ENCODE data around the gene RET.

RET gene

DNA sequence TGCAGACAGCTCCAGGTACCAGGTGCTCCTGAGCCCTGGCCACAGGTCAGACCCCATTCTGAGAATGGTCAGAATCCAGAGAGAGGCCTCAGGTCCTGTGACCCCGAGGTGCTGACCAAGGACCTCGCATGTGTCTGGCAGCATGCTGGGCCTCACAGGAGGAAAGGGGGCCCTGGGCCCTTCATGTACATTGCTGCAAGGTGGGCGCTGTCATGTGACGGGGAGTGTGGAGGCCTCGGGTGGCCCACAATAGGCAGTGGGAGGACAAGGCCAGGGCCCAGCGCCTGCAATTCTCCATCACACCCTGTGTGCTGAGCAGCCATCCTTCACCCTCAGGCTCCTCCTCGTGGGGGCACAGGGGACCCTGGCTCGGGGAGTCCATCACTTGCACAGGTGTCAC lies 15.5 kb upstream of the RET start:
- in situ Hi-C loops (cut with MboI; ENCODE audit: low sequenced_read_pairs) = no loop called here

DNA sequence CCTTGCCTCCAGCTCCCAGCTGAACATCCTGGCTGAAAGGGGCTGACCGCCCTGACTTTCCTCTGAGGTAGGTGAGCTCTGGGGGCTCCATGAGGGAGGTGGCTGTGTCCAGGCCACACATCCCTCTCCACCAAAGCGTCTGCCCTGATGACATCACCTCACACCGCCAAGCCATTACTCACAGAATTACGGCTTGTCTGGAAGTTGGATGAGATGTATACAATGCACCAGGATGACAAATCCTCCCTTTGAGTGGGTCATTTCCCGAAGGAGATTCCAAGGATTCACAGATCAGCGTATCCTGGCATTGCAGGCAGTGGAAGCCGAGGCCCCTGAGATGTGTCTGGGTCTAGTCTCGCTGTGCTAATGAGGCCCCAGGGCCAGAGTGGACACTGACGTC lies 15.1 kb upstream of the RET start:
- in situ Hi-C loops (cut with MboI; ENCODE audit: low sequenced_read_pairs) = no loop called here

DNA sequence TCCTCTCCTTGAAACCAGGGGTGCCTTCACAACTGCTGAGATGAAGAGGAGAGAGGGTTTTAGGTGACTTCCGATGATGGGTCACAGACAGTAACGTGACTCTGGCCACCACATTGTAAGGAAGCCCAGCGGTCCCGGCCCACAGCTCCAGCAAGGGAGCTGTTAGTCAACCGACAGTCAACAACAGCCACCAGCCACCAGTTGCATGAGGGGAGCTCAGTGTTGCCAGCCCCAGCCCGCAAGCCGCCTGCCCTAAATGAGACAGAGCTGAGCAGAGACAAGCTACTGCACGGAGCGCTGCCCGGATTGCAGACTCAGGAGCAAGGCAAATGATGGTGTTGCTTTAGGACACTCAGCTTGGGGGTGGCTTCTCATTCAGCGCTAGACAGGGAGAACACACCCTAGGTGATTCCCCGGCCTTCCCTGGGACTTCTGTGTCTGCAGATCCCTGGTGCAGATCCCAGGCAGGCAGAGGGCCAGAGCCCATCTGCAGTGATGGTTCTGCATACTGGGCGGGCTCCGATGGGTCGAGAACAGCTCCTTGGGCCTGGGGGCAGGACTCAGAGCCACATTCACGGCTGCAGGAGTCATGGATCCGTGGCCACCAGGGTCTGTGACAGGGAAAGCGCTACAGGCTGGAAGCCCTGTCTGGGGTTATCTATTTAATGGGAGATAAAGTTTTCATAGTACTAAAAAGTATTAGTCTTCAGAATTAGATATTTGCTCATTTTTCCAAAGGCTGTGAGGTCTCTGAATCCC lies 14.3 kb upstream of the RET start:
- in situ Hi-C loops (cut with MboI; ENCODE audit: low sequenced_read_pairs) = no loop called here

GRCh38 chr10:43064331-43065075 lies 12.4 kb upstream of the RET start:
- in situ Hi-C loops (cut with MboI; ENCODE audit: low sequenced_read_pairs) = no loop called here

GRCh38 chr10:43065234-43065633 lies 11.6 kb upstream of the RET start:
- in situ Hi-C loops (cut with MboI; ENCODE audit: low sequenced_read_pairs) = no loop called here

DNA sequence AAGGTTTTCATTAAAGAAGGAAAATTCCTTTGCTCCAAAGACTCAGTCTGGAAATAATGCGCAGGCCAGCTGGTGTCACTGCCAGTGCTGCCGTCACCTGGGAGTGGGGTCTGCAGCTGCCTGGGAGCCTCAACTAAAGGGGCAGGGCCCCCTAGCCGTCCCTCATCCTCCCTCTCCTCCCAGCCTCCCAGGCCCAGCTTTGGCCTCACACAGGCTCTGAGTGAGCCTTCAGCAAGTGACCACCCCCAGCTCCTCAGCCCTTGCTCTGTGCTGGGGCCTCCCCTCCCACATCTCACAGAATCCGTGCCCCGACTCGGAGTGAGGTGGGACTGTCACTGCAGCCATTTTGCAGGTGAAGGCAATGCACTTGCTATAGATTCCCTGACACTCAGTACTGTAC lies 11.1 kb upstream of the RET start:
- in situ Hi-C loops (cut with MboI; ENCODE audit: low sequenced_read_pairs) = no loop called here

GRCh38 chr10:43066481-43066880 lies 10.4 kb upstream of the RET start:
- in situ Hi-C loops (cut with MboI; ENCODE audit: low sequenced_read_pairs) = no loop called here

DNA sequence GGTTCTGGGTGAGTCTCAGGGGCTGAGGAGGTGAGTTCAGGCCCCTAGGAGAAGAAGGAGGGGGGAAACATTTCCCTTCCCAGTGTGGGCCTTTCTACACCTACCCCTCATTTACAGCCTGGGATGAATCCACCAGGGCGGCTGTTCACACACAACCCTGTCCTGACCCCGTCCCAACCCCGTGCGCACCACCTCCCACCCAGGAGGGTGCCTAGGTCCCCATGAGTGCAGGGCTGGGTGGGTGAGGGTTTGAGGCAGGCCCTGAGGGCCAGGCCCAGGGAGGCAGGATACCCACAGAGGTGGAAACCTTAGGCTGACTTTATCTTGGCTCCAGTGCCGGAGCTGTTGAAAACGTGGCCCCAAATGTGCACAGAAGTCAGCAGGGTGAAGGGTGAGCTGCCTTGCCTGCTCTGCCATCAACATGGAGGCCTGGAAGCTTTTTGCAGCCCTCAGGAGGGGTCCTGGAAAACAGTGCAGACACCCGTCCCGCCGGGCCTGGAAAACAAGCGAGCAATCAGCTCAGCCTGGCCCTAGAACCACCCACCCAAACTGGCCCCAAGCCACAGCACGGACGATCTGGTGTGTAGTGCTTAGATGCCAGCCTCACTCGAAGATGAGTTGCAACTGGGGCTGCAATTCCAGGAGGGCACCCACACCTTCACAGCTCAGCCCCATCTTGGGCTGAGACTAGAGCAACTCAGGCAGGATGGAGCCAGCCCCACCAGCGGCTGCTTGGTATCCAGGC lies 9.3 kb upstream of the RET start:
- in situ Hi-C loops (cut with MboI; ENCODE audit: low sequenced_read_pairs) = no loop called here

GRCh38 chr10:43068136-43068395 lies 8.8 kb upstream of the RET start:
- in situ Hi-C loops (cut with MboI; ENCODE audit: low sequenced_read_pairs) = no loop called here

DNA sequence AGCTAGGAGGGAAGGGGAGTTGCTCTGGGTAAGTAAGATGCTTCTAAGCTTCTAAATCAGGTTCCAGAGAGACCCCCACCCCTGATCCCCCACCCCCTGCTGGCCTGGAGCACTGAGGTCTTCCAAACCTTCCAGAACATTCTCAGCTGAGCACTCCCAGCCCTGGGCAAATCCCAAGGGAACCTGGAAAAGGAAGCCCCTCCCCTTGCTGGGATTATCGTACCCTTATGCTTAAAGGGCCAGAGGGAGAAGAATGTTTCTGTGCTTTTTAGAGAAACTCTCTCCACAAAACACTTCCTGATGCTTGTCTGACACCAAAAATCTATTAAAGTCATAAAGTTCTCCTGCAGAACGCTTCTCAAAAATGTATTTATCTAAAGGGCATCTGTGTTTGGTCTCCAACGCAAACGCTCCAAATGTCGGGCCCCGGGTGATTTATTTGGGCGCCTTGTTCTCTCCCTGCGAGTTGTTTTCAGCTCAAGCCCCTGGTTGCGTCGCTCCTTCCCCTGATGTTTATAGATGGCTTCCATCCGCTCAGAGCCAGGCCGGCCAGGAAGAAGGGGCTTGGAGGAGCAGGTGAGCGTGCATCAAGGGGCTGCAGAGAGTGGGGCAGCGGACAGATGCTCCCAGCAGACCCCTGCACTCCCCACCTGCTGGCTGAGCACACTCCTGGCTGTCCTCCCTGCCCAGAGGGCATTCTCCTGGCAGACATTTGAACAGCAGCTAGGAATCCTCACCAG lies 8.2 kb upstream of the RET start:
- in situ Hi-C loops (cut with MboI; ENCODE audit: low sequenced_read_pairs) = no loop called here

DNA sequence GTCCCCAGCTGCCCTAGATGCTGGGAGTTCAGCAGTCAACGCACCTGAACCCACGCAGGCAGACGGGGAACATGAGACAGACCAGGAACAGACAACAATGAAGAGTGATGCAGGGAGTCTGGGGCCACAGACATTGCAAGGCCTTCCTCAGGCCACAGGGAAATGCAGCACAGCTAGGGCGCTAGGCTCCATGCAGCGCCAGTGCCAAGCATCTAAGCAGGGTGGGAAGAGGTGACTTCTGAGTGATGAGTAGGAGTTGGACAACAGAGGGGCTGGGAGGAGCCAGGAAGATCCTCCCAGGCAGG lies 7.7 kb upstream of the RET start:
- in situ Hi-C loops (cut with MboI; ENCODE audit: low sequenced_read_pairs) = no loop called here

GRCh38 chr10:43069579-43069978 lies 7.3 kb upstream of the RET start:
- in situ Hi-C loops (cut with MboI; ENCODE audit: low sequenced_read_pairs) = no loop called here

- in situ Hi-C loops (cut with MboI; ENCODE audit: low sequenced_read_pairs) = no loop called here
Observed at GRCh38 chr10:43070121-43071085, 6.5 kb upstream of the RET start.

DNA sequence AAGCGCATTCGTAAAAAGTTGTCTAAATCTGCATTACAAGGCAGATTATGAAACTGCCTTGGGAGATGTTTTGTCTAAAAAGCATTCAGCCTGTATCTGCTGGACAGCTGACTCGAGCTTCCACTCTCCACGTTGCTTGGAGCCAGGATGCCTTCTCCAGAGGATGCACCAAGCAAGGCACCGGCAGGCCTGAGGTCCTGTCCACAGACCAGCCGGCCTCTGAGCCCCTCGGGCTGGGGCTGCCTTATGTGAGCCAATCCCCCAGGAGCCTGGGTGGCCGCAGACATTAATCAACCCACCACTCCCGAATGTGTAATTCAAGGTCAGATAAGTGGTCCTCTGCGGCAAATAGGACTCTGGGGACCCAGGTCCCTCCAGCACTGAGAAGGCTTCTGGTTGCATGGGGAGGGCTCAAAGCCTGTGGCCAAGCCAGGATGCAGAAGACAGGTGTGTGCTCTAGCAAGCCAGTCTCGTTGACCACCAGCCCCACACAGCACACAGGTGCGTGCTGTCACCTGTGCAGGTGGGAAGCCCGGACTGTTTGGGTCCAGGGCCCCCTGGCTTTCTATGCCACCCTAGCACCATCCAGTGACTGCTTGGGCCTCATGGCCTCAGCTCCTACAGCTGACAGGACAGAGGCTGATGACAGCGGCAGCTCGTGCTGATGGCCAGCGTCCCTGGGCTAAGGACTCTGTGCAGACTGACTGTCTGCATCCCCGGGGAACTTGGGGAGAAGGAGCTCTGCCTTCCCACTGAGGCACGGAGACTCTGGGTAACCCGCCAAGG lies 4.8 kb upstream of the RET start:
- in situ Hi-C loops (cut with MboI; ENCODE audit: low sequenced_read_pairs) = no loop called here

- in situ Hi-C loops (cut with MboI; ENCODE audit: low sequenced_read_pairs) = no loop called here
Observed at GRCh38 chr10:43073191-43073590, 3.7 kb upstream of the RET start.

GRCh38 chr10:43073721-43074120 lies 3.1 kb upstream of the RET start:
- in situ Hi-C loops (cut with MboI; ENCODE audit: low sequenced_read_pairs) = no loop called here

- in situ Hi-C loops (cut with MboI; ENCODE audit: low sequenced_read_pairs) = no loop called here
Observed at GRCh38 chr10:43074409-43074808, 2.5 kb upstream of the RET start.

DNA sequence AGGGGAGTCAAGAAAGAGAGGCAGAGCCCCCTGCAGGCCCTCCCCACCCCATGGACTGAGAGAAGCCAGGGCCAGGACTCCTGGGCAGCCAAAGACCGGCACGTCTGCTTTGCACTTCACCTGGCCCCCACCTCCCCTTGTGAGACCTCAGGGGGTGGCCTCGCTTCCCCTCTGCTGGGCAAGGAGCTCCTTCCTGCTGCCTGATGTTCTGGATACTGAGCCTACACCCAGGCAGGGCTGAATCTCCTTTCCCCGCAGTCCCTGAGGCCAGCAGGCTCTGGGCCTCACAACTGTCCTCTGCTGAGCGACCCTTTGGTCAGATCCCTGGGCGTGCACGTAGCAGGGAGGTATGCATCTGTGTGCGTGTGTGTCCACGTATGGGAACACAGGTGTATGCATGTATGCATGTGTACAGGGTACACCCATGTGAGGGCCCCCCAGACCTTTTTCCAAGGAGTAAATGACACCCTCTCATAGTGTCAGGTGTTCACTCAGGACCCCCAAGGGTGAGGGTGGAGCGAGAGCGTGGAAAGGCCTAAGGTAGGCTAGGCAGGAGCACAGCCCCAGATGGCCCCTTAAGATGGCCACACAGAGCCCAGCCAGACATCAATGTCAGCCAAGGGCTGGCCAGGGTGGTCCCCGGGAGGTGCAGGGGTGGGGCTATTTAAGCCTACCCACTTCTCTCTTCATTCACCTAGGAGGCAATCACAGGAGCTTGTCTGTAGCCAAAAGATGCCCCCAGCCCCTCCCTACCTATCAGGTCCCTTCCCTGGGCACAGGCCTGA lies 1.9 kb upstream of the RET start:
- in situ Hi-C loops (cut with MboI; ENCODE audit: low sequenced_read_pairs) = no loop called here

- in situ Hi-C loops (cut with MboI; ENCODE audit: low sequenced_read_pairs) = no loop called here
Observed at GRCh38 chr10:43075612-43076003, 1.3 kb upstream of the RET start.
